ENCODE results near the gene CHD9NB. TPM values are rescaled to one million over a fixed set of nuclear protein-coding genes. Genes with fewer than 3 reads are reported as not detected.

Gene CHD9NB
- total and polyA plus RNA-seq, 9 of the 15 experiments (the other 6 are each of a cell fraction or from before 2014, with no cell fraction given) = 0.06 to 0.10 (median 0.07) TPM; not detected in 6

DNA sequence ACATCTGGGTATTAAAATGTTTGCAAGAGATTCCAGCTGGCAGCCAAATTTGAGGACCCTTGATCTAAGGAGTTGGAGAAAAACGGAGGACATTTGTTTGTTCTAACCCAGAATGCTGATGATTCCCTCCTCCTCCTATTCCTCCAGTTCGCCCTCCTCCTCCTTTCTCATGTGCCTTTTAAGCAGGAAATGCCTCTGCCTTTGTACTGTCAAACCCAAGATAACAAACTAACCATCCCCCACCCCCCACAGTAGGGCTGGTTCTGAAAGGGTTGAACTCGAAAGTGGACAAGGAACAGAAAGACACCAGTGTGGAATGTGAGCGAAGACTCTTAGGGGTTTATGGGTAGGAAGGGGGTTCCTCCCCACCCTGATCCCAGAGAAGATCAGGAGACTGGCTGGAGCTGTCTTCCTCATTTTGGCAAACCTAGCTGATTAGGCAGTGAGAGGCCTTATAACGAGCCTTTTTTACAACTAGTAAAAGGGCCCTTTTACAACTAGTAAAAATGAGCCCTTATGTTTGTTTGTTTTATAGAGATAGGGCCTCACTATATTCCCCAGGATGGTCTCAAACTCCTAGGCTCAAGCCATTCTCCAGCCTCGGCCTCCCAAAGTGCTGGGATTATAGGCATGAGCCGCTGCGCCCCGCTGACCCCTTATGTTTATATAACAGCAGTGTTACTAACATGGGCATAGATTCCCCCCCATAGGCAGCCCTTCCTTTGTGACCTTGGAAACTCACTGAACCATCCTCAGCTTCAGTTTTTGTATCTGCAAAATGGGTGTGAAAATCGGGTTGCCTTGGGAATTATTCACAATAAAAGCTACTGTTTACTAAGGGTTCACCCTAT is 3.1 kb upstream of the CHD9NB start (continued):
- TF ChIP-seq, protein P1, sequence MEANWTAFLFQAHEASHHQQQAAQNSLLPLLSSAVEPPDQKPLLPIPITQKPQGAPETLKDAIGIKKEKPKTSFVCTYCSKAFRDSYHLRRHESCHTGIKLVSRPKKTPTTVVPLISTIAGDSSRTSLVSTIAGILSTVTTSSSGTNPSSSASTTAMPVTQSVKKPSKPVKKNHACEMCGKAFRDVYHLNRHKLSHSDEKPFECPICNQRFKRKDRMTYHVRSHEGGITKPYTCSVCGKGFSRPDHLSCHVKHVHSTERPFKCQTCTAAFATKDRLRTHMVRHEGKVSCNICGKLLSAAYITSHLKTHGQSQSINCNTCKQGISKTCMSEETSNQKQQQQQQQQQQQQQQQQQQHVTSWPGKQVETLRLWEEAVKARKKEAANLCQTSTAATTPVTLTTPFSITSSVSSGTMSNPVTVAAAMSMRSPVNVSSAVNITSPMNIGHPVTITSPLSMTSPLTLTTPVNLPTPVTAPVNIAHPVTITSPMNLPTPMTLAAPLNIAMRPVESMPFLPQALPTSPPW (CRISPR knock-in tag; IDR thresholded peaks at IDR 0.05) = peak; percentile 70
- TF ChIP-seq TCF3 (CRISPR knock-in tag; IDR thresholded peaks at IDR 0.05) = peak; percentile 20; the same call in 1 of the 2 replicates
- TF ChIP-seq RCOR1 (IDR thresholded peaks at IDR 0.05; ENCODE audit: borderline replicate concordance in 1 of 2, low read depth in 2 of 2, low read length in 2 of 2) = peak in 1 of 2 experiments; percentile 80; a peak in 2 of 4 replicates
- TF ChIP-seq, protein P2, sequence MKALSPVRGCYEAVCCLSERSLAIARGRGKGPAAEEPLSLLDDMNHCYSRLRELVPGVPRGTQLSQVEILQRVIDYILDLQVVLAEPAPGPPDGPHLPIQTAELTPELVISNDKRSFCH (CRISPR knock-in tag; IDR thresholded peaks at IDR 0.05) = no peak
- TF ChIP-seq, protein P2 (tag; IDR thresholded peaks at IDR 0.05) = peak; percentile 23; the same call in 1 of the 2 replicates
- TF ChIP-seq, protein P3, sequence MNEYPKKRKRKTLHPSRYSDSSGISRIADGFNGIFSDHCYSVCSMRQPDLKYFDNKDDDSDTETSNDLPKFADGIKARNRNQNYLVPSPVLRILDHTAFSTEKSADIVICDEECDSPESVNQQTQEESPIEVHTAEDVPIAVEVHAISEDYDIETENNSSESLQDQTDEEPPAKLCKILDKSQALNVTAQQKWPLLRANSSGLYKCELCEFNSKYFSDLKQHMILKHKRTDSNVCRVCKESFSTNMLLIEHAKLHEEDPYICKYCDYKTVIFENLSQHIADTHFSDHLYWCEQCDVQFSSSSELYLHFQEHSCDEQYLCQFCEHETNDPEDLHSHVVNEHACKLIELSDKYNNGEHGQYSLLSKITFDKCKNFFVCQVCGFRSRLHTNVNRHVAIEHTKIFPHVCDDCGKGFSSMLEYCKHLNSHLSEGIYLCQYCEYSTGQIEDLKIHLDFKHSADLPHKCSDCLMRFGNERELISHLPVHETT (CRISPR knock-in tag; conservative IDR thresholded peaks at IDR 0.05 in 1 of 2, IDR thresholded peaks at IDR 0.05 in 1 of 2) = 0 out of 4 replicates have a peak, but pooled peaks of 1 of the 2 experiments have one; percentile 48
- peak; percentile 45 for TF ChIP-seq BHLHE40 (IDR thresholded peaks at IDR 0.05; ENCODE audit: low read length)
- TF ChIP-seq ZSCAN32 (CRISPR knock-in tag; IDR thresholded peaks at IDR 0.05) = 0 out of 2 replicates have a peak, but pooled peaks have one; percentile 6
- peak; percentile 75 for TF ChIP-seq MTA3 (IDR thresholded peaks at IDR 0.05; ENCODE audit: borderline replicate concordance)
- TF ChIP-seq POLR2B (IDR thresholded peaks at IDR 0.05; ENCODE audit: low read depth, partially characterized antibody) = peak; percentile 44
- no peak for TF ChIP-seq ZNF354B (CRISPR knock-in tag; IDR thresholded peaks at IDR 0.05)
- peak; percentile 92 for TF ChIP-seq SPI1 (IDR thresholded peaks at IDR 0.05; ENCODE audit: borderline replicate concordance, low read depth, low read length)
- TF ChIP-seq TAF7 (tag; IDR thresholded peaks at IDR 0.05) = peak; percentile 51
- TF ChIP-seq DPF2 (IDR thresholded peaks at IDR 0.05) = peak; percentile 64
- peak; percentile 90 for TF ChIP-seq RBM25 (IDR thresholded peaks at IDR 0.05; ENCODE audit: low read depth, low read length, severe bottlenecking)
- TF ChIP-seq BACH1 (tag; IDR thresholded peaks at IDR 0.05) = 0 out of 2 replicates have a peak, but pooled peaks have one; percentile 9
- TF ChIP-seq ZNF75A (CRISPR knock-in tag; IDR thresholded peaks at IDR 0.05) = no peak
- TF ChIP-seq, protein P4, sequence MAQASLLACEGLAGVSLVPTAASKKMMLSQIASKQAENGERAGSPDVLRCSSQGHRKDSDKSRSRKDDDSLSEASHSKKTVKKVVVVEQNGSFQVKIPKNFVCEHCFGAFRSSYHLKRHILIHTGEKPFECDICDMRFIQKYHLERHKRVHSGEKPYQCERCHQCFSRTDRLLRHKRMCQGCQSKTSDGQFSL (CRISPR knock-in tag; IDR thresholded peaks at IDR 0.05) = peak; percentile 28; the same call in 1 of the 2 replicates
- TF ChIP-seq, protein P4 (tag; IDR thresholded peaks at IDR 0.05) = no peak
- TF ChIP-seq ZNF444 (CRISPR knock-in tag; IDR thresholded peaks at IDR 0.05) = peak; percentile 76
- TF ChIP-seq, protein P5, sequence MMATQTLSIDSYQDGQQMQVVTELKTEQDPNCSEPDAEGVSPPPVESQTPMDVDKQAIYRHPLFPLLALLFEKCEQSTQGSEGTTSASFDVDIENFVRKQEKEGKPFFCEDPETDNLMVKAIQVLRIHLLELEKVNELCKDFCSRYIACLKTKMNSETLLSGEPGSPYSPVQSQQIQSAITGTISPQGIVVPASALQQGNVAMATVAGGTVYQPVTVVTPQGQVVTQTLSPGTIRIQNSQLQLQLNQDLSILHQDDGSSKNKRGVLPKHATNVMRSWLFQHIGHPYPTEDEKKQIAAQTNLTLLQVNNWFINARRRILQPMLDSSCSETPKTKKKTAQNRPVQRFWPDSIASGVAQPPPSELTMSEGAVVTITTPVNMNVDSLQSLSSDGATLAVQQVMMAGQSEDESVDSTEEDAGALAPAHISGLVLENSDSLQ (IDR thresholded peaks at IDR 0.05) = peak; percentile 27; the same call in 1 of the 2 replicates
- TF ChIP-seq HIVEP1 (CRISPR knock-in tag; IDR thresholded peaks at IDR 0.05) = no peak
- TF ChIP-seq NCOA4 (IDR thresholded peaks at IDR 0.05; ENCODE audit: partially characterized antibody) = no peak

Data from K562 (cell line).